DOHH2 (cell line): ENCODE data around the gene RBP5.

ENCODE experiments used
- H3F3A ChIP-seq: fragments of 200-600 bp; sonication (generic), shearing (Covaris generic); 2 replicates; pipeline ENCODE4 v1.6.0; 2016; ENCODE audit warnings: antibody characterized with exemption, mild to moderate bottlenecking; ENCODE audit not compliant: control insufficient read depth, insufficient read depth
- H3K27ac ChIP-seq: fragments of 200-600 bp; sonication (generic); 2 replicates; pipeline ENCODE4 v1.5.1; 2014; ENCODE audit warnings: low read depth, mild to moderate bottlenecking, low read length, moderate library complexity
- H3K27me3 ChIP-seq: fragments of 200-600 bp; sonication (generic); 2 replicates; pipeline ENCODE4 v1.6.1; 2014; ENCODE audit warnings: mild to moderate bottlenecking, low read length, mixed read lengths; ENCODE audit not compliant: control insufficient read depth
- H3K36me3 ChIP-seq: fragments of 200-600 bp; sonication (generic); 2 replicates; pipeline ENCODE4 v1.6.1; 2014; ENCODE audit warnings: mild to moderate bottlenecking, low read length, moderate library complexity, mixed read lengths; ENCODE audit not compliant: control insufficient read depth
- H3K4me1 ChIP-seq: fragments of 200-600 bp; sonication (generic); 2 replicates; pipeline ENCODE4 v1.6.1; 2014; ENCODE audit warnings: mild to moderate bottlenecking, low read length, mixed read lengths; ENCODE audit not compliant: control insufficient read depth
- H3K4me2 ChIP-seq: fragments of 200-600 bp; sonication (generic); 2 replicates; pipeline ENCODE4 v1.6.0; 2014; ENCODE audit warnings: mild to moderate bottlenecking, low read length, moderate library complexity
- H3K4me3 ChIP-seq: fragments of 200-600 bp; sonication (generic); 2 replicates; pipeline ENCODE4 v1.5.1; 2014; ENCODE audit warnings: mild to moderate bottlenecking, low read length, mixed read lengths
- H3K79me2 ChIP-seq: fragments of 200-600 bp; sonication (generic); 2 replicates; pipeline ENCODE4 v1.6.1; 2014; ENCODE audit warnings: mild to moderate bottlenecking, low read length, mixed read lengths; ENCODE audit not compliant: control insufficient read depth
- H3K9me2 ChIP-seq: fragments of 200-600 bp; sonication (generic); replicated peaks from 2 replicates; pipeline ENCODE4 v1.6.1; 2014; ENCODE audit warnings: mild to moderate bottlenecking, low read length, mixed read lengths; ENCODE audit not compliant: control insufficient read depth
- H3K9me3 ChIP-seq: fragments of 200-600 bp; sonication (generic); 2 replicates; pipeline ENCODE4 v1.6.1; 2014; ENCODE audit warnings: antibody characterized with exemption, low read length, mixed read lengths; ENCODE audit not compliant: control insufficient read depth, insufficient read depth
- H4K20me1 ChIP-seq: fragments of 200-600 bp; sonication (generic); 2 replicates; pipeline ENCODE4 v1.6.0; 2014; ENCODE audit warnings: low read depth, mild to moderate bottlenecking, antibody characterized with exemption, low read length, moderate library complexity; ENCODE audit not compliant: control insufficient read depth, insufficient read depth
- EZH2phosphoT487 ChIP-seq: fragments of 200-600 bp; sonication (generic); IDR thresholded peaks from 2 replicates; pipeline ENCODE4 v1.6.1; 2017; ENCODE audit warnings: borderline replicate concordance, mild to moderate bottlenecking, antibody characterized with exemption, low read length, moderate library complexity, mixed read lengths
- TF ChIP-seq, protein P1 (sequence below): fragments of 200-600 bp; sonication (generic); IDR thresholded peaks from one replicate; pipeline ENCODE4 v1.5.1; 2014; ENCODE audit warnings: antibody characterized with exemption, mild to moderate bottlenecking, low read depth, low read length; ENCODE audit not compliant: poor library complexity, severe bottlenecking

RBP5 gene

DNA sequence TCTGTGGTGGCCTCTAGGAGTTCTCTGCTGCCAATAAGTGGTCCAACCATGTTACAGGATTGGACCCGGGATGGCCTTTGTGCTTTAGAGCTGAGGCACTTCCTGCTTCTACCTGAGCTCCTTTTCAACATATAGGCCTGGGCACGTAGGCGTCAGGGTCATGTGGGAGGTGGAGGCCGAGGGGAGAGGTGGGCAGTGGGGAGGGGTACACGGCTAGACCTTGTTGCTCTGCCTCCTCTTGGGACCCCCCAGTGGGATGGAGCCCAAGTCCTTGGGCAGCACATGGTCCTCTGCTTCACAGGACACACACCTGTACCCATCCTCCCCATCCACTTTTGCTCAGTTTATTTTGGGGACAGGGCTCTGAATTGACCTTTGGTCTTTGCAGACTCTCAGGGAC is 7.4 kb downstream of the RBP5 start:
- no peaks in the 10 kb centered on the region for H3K9me2 ChIP-seq
- no peaks in the 10 kb centered on the region for H3K79me2 ChIP-seq
- H4K20me1 ChIP-seq, result no peaks in the 10 kb centered on the region
- H3K4me1 ChIP-seq, result no peaks in the 10 kb centered on the region
- no peaks in the 10 kb centered on the region for H3F3A ChIP-seq
- H3K36me3 ChIP-seq, result no peaks in the 10 kb centered on the region
- H3K27ac ChIP-seq, result no peak overlapping the region
- H3K4me3 ChIP-seq, result no peak overlapping the region
- no peak for TF ChIP-seq EZH2phosphoT487
- H3K27me3 ChIP-seq, result 0 out of 2 replicates have a peak, but pooled peaks cover 3% of the 10 kb centered on the region
- H3K4me2 ChIP-seq, result no peak overlapping the region
- H3K9me3 ChIP-seq, result no peaks in the 10 kb centered on the region

DNA sequence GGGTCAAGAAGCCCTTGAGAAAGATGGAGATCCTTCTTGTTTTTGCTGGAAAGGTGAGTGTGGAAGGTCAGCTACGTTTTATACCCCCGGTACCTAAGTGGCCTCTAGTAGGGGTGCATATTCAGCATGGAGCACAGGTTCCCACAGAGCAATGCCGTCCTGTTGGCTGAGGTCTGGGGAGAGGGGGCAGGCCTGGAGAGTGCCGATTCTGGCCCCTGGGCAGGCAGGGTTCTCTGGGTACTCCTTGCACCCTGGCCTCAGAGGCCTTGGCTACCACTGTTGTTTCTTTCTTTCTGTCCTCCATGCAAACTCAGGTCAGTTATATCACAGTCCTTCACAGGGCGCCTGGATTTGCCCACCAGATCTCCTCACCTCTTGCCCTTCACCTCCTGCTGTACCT is 8.5 kb downstream of the RBP5 start:
- H3K4me2 ChIP-seq, result no peak overlapping the region
- TF ChIP-seq, protein P1, sequence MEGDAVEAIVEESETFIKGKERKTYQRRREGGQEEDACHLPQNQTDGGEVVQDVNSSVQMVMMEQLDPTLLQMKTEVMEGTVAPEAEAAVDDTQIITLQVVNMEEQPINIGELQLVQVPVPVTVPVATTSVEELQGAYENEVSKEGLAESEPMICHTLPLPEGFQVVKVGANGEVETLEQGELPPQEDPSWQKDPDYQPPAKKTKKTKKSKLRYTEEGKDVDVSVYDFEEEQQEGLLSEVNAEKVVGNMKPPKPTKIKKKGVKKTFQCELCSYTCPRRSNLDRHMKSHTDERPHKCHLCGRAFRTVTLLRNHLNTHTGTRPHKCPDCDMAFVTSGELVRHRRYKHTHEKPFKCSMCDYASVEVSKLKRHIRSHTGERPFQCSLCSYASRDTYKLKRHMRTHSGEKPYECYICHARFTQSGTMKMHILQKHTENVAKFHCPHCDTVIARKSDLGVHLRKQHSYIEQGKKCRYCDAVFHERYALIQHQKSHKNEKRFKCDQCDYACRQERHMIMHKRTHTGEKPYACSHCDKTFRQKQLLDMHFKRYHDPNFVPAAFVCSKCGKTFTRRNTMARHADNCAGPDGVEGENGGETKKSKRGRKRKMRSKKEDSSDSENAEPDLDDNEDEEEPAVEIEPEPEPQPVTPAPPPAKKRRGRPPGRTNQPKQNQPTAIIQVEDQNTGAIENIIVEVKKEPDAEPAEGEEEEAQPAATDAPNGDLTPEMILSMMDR, result no peak
- TF ChIP-seq EZH2phosphoT487, result no peak
- no peaks in the 10 kb centered on the region for H3F3A ChIP-seq
- H3K27me3 ChIP-seq, result no peaks in the 10 kb centered on the region
- no peaks in the 10 kb centered on the region for H3K4me1 ChIP-seq
- no peaks in the 10 kb centered on the region for H3K79me2 ChIP-seq
- no peaks in the 10 kb centered on the region for H3K36me3 ChIP-seq
- H3K9me3 ChIP-seq, result no peaks in the 10 kb centered on the region
- no peak overlapping the region for H3K27ac ChIP-seq
- no peak overlapping the region for H3K4me3 ChIP-seq
- no peaks in the 10 kb centered on the region for H3K9me2 ChIP-seq
- no peaks in the 10 kb centered on the region for H4K20me1 ChIP-seq

DNA sequence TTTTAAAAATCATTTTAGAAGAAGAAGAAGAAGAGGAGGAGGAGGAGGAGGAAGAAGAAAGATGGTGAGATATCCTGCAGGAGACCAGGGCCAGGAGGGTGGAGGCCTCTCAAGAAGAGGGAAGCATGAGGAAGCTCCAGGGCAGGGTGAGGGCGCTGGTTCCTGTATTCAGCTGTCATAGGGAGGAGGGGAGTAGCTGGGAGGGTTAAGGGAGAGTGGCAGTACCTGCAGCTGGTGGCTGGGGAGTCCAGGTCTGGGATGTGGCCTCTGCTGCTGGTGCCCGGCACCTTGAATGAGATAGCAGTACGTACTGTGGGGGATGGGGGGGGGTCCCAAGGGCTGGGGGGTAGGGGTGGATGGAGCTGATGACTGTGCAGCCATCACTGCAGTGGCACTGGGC is 9.8 kb downstream of the RBP5 start:
- Histone ChIP-seq H3K4me2 (no peak overlapping the region), H3K4me3 (no peak overlapping the region), H3K79me2 (no peaks in the 10 kb centered on the region)

DNA sequence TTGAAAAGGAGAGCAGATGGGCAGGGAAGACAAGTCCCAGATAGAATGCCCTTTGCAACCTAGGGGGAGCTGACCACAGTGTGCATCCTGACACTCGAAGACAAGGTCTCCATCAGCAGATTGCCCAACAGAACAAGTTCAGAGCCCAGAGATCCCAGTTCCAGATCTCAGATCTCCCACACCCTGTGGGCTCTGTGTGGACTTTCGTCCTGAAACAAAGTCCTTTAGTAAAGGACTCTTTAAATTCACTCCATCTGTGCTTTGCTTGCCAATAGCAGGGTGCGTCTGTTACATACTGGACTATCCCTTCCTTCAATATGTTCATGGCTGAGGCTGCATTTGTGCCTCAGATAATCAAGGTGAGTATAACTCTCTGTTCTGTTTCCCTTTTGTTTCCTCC is 11.0 kb downstream of the RBP5 start:
- TF ChIP-seq, protein P1, result no peak
- no peak for TF ChIP-seq EZH2phosphoT487
- Histone ChIP-seq H3K36me3 (no peaks in the 10 kb centered on the region), H3K4me1 (no peaks in the 10 kb centered on the region), H4K20me1 (no peaks in the 10 kb centered on the region), H3K9me3 (no peaks in the 10 kb centered on the region), H3K4me2 (no peak overlapping the region), H3K27me3 (no peaks in the 10 kb centered on the region), H3K4me3 (no peak overlapping the region), H3K79me2 (no peaks in the 10 kb centered on the region), H3K27ac (no peak overlapping the region), H3K9me2 (no peaks in the 10 kb centered on the region), H3F3A (no peaks in the 10 kb centered on the region)

More for the DNA sequence above, 9.8 kb downstream of the RBP5 start:
- H3K36me3 ChIP-seq, result no peaks in the 10 kb centered on the region
- H4K20me1 ChIP-seq, result no peaks in the 10 kb centered on the region
- H3K9me3 ChIP-seq, result no peaks in the 10 kb centered on the region
- TF ChIP-seq, protein P1, result no peak
- TF ChIP-seq EZH2phosphoT487, result no peak
- no peak overlapping the region for H3K27ac ChIP-seq
- no peaks in the 10 kb centered on the region for H3K27me3 ChIP-seq
- no peaks in the 10 kb centered on the region for H3F3A ChIP-seq
- no peaks in the 10 kb centered on the region for H3K4me1 ChIP-seq
- no peaks in the 10 kb centered on the region for H3K9me2 ChIP-seq
